GM19372 (cell line): ENCODE results near the gene TAF6.

Experiments
- ATAC-seq: cut with Tn5 transposase; IDR thresholded peaks from one replicate; pipeline ENCODE4 v1.9.1; 2021; ENCODE audit warnings: mild to moderate bottlenecking, low read depth, moderate library complexity; ENCODE audit not compliant: unreplicated experiment

TAF6 gene

DNA sequence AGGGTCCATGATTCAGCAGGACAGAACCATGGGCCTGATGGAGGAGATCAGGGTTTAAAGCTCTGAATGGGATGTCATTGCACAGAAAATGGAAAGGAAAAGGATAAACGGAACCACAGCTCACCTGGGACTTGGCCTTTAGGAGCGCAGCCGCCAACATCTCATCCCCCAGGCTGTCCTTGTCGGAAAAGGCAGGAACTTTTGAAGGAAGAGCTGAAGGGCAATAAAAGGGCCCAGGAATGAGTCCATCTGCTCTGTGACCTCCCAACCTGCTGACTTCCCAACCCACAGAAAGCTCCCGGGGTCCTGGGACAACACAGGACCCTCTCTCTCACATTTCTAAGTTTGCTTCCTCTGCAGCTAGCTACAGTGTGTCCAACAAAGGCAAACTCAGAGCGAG is 43.7 kb downstream of the TAF6 start:
- no peak for ATAC-seq

DNA sequence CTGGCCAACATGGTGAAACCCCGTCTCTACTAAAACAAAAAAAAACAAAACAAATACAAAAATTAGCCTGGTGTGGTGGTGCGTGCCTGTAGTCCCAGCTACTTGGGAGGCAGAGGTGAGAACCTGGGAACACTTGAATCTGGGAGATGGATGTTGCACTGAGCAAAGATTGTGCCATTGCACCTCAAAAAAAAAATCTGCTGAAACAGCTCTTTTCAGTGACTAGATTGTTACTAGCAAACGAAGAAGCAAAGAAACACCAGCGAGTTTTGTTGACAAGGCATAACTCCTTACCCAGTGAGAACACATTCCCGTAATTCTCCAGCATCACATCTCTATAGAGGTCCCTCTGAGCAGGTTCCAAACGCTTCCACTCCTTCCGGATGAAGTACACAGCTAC is 44.3 kb downstream of the TAF6 start:
- ATAC-seq, result no peak

DNA sequence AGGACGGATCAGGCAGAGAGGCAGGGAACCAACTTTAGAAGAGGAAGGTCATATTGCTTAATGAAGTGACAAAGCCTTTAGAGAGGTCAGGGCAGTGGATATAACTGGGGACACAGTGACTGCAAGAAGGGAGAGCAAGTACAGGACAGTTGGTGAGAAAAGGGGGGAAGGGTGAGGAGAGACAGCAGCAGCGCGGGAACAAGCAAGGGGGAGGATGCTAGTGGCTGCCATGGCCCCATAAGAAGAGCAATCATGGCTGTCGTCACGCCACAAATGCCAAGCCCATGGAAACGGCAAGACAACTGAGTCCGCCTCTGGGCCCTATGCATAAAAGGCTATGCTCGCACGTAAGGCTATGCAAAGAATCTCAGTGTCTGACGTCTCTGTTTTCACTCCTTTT is 46.7 kb downstream of the TAF6 start:
- no peak for ATAC-seq

DNA sequence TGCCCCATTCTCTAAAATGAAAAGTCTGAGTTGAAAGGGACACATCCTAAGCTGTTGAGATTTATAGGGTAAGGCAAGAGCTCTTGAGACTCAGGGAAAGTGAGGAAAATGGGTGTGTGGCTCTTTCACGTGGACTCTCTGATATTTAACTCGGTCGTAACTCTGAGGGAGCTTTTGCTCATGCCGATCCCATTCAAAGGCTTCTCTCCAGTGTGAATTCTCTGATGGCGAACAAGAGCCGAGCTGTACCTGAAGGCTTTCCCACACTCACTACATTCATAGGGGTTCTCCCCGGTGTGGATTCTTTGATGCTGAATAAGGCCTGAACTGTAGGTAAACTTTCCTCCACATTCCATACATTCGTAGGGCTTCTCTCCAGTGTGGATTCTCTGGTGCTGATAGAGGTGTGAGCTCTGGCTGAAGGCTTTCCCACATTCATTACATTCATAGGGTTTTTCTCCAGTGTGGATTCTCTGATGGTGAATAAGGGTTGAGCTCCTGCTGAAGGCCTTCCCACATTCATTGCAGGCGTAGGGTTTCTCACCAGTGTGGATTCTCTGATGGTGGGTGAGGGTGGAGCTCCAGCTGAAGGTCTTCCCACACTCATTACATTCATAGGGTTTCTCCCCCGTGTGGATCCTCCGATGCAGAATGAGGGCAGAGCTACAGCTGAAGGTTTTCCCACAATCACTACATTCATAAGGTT is 48.0 kb downstream of the TAF6 start:
- ATAC-seq, result no peak

DNA sequence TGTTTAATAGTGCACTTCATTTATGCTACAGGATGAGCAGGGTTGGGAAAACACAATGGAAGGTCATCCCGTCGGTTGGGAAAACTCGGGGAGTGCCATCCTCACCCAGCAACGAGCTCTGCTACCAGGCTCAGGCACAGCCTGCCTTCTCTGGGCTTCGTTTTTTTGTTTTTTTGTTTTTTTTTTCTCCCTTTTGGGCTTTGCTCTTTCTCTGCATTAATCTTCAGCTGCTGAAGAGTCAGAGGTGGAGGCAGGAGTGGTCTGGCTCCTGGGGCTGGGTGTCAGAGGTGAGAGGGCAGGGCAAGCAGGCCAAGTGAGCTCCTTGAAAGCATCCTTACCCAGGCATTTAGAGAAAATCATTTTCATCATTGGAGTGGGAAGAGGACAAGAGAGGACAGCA is 49.2 kb downstream of the TAF6 start:
- ATAC-seq, result no peak

DNA sequence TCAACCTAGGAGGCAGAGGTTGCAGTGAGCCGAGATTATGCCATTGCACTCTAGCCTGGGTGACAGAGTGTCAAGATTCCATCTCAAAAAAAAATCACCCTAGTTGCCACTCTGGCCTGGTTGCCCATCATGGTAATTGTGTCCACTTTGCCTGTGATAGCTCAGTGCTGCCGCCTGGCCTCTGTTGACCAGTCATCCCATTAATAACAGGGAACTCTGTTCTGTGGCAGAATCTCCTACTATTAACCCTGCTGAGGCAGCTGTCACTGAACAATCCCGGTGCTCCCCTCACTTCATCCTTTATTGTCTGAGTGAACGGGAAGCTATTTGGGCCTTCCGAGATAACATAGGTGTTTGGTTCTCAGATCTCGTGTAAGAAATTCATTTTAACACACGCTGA is 52.2 kb downstream of the TAF6 start:
- ATAC-seq, result no peak

DNA sequence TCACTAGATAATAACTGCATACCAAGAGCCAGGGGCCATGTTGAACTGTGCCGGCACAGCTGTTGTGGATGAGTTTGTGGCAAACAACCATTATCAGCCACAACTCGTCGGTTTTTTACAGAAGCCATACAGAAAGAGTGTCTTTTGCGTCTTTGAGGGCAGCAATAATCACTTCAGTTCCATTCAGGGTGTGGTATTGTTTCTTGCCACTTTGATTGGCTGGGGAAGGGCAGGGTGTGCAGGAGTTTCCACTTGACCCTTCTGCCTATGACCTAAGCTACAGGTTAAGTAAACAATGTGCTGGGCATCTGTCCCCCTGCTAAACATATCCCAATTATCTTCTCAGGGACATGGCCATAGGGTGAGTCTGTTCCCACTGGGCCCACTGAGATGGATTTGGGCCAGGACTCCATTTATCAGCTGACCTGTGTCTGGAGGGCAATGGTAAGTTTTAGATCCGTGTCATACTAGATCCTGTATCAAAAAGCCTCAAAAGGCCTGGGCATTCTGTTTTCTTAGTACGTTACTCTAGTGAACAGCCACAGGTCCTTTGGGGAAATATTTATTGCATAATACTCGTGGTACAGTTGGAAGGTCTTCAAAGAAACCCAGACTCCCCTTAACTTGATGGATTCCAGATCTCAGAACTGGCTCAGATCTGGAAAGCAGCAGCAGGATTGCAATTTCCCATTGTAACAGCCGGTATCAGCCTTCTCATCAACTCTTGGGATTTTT is 53.5 kb downstream of the TAF6 start:
- ATAC-seq, result no peak

DNA sequence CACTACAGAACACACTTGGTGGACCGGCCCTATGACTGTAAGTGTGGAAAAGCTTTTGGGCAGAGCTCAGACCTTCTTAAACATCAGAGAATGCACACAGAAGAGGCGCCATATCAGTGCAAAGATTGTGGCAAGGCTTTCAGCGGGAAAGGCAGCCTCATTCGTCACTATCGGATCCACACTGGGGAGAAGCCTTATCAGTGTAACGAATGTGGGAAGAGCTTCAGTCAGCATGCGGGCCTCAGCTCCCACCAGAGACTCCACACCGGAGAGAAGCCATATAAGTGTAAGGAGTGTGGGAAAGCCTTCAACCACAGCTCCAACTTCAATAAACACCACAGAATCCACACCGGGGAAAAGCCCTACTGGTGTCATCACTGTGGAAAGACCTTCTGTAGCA is 55.0 kb downstream of the TAF6 start:
- ATAC-seq, result no peak

DNA sequence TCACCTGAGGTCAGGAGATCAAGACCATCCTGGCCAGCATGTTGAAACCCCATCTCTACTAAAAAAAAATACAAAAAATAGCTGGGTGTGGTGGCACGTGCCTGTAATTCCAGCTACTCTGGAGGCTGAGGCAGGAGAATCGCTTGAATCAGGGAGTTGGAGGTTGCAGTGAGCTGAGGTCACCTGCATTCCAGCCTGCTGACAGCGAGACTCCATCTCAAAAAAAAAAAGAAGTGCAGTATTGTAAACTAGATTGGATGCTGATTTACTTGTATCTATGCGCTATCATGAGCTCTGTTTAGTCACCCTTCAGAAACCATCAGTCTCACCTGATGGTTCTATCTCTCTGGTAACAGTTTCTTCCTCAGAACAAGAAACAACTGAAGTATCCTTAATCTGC is 55.8 kb downstream of the TAF6 start:
- no peak for ATAC-seq

DNA sequence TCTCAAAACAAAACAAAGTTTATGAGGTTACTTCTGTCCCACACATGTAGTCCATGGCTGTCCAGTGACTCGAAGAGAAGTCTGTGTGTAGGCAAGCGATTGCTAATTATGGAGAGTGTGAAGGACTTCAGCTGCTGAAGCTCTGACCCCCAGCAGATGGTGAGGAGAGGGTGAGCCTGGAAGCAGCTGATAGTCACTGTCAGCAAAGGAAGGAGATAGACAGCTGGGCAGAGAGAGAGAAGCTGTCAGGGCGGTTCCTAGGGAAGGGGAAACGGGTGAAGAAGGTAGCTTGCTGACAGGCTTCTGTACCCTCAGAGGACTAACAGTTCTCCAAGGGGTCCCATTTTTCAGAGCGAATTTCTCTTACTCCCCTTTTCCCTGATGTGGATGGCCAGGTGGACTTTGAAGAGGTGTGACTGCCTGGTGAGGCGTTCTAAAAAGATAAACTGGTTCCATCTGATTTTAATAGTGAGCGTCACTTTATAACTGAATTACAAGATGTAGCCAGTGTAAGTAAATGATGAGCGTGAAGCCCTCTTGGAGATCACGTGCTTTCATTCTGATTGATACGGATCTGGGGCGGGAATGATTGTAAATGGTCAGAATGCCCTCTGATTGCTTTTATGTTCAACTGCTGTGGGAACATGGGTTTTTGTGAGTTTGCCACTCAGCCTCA is 57.5 kb downstream of the TAF6 start:
- no peak for ATAC-seq

DNA sequence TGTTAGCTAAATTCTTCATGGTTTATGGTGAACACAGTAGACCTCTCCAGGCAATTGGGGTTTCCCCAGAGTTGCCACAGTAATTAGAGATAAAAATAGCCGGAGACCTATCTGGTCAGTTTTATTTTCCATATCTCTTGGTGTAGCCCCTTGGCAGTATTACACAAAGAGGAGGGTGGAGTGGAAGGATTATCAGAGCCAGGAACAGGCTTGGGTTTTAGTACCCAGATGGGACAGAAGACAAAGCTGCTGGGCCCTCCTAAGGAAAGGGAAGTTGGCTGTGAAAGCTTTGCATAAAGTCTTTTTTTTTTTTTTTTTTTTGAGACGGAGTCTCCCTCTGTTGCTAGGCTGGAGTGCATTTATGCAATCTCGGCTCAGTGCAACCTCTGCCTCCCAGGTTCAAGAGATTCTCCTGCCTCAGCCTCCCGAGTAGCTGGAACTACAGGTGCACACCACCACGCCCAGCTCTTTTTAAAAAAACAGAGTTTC is 59.9 kb downstream of the TAF6 start:
- ATAC-seq, result no peak
